SJSA1 (cell line): ENCODE data around the gene FBXO38. TPM values are rescaled to one million over a fixed set of nuclear protein-coding genes. Genes with fewer than 3 reads are reported as not detected.

Experiments used
- DNase-seq, 2 experiments: peaks; one replicate each; pipeline ENCODE4 v3.0.0-alpha.2; 2015 to 2020; ENCODE audit warnings: low spot score in 2 of 2, low read depth in 1 of 2
- H3K27ac ChIP-seq: fragments of 250-450 bp; sonication (Bioruptor Pico); 2 replicates; pipeline ENCODE4 v1.5.1; 2020; ENCODE audit warnings: mild to moderate bottlenecking, moderate library complexity
- H3K27me3 ChIP-seq: fragments of 250-450 bp; sonication (Bioruptor Pico); replicated peaks from 2 replicates; pipeline ENCODE4 v1.5.1; 2020; ENCODE audit warnings: mild to moderate bottlenecking, moderate library complexity
- H3K36me3 ChIP-seq: fragments of 250-450 bp; sonication (Bioruptor Pico); 2 replicates; pipeline ENCODE4 v1.5.1; 2020; ENCODE audit warnings: mild to moderate bottlenecking
- H3K4me1 ChIP-seq: fragments of 250-450 bp; sonication (Bioruptor Pico); replicated peaks from 2 replicates; pipeline ENCODE4 v1.6.1; 2021; ENCODE audit warnings: mild to moderate bottlenecking
- H3K4me3 ChIP-seq: fragments of 250-450 bp; sonication (Bioruptor Pico); 2 replicates; pipeline ENCODE4 v1.5.1; 2020; ENCODE audit warnings: mild to moderate bottlenecking
- H3K9me3 ChIP-seq: fragments of 250-450 bp; sonication (Bioruptor Pico); replicated peaks from 2 replicates; pipeline ENCODE4 v1.5.1; 2020; ENCODE audit warnings: mild to moderate bottlenecking
- total RNA-seq: library from RNA; depleted of rRNA; stranded (reverse); fragments of >200 nt; shearing (Covaris generic); gene quantifications from 2 replicates; pipeline ENCODE4 v1.2.3, GENCODE V29; 2014

Gene FBXO38
- total RNA-seq, 1 experiment from 2014 or later, result 58.4 TPM

DNA sequence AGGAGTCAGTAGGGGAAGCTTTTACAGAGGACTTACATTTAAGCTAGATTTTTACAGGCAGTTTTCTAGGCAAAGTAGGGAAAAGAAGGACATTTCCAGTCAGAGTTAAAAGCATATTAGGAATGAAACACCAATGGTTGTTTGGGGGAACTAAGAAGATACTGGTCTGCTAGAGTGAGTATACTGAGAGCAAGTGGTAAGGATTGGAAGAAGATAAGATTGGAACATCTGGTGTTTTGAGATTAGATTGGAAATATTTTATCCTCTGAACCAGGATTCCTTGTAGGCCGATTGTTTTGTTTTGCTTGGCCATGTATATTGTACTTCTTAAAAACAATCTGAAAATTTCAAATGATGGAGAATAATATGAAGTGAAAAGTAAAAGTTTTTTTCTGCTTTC is 7.7 kb downstream of the FBXO38 start:
- H3K4me1 ChIP-seq, result peaks cover 42% of the 10 kb centered on the region
- H3K9me3 ChIP-seq, result no peaks in the 10 kb centered on the region
- no peak for DNase-seq
- H3K27me3 ChIP-seq, result no peaks in the 10 kb centered on the region
- peaks cover 66% of the 10 kb centered on the region for H3K36me3 ChIP-seq
- H3K27ac ChIP-seq, result no peak overlapping the region
- no peak overlapping the region for H3K4me3 ChIP-seq

DNA sequence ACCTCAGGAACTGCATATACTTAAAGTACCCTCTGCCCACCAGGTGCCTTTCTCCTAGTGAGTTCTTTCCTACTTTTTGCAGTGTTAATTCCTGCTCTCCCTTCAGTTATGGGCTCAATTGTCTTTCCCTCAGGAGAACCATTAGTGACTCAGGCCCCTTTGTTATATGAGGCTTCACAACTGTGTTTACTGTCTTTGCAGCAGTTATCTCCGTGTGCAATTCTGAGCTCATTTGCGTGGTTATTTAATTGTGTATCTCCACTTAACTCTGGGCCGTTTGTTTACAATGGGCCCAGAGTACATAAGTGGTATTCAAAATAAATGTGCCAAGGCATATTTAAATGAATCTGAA is 9.6 kb downstream of the FBXO38 start:
- Histone ChIP-seq H3K4me3 (no peak overlapping the region), H3K36me3 (peaks cover 73% of the 10 kb centered on the region), H3K27ac (no peak overlapping the region), H3K9me3 (no peaks in the 10 kb centered on the region), H3K27me3 (no peaks in the 10 kb centered on the region), H3K4me1 (peaks cover 22% of the 10 kb centered on the region)
- peak in 1 of 2 experiments; percentile 53 for DNase-seq

DNA sequence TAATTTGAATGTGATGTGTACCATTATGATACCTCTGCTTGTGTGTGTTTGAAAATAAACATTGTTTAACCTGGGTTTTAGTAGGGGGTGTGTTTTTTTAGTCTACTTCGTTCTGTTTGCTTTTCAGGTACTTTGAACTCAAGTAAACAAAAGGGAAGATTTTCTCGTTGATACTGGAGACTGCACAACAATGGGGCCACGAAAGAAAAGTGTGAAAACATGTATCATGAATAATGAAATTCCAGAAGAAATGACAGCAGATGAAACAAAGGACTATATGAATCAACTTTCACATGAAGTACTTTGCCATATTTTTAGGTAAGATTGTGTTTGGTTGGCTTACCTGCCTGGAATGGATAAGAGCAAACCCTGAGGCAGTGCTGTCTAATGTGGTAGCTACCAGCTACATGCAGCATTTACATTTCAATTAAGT is 10.8 kb downstream of the FBXO38 start:
- Histone ChIP-seq H3K4me1 (peaks cover 18% of the 10 kb centered on the region), H3K4me3 (no peak overlapping the region), H3K9me3 (no peaks in the 10 kb centered on the region), H3K36me3 (peaks cover 72% of the 10 kb centered on the region), H3K27me3 (no peaks in the 10 kb centered on the region), H3K27ac (no peak overlapping the region)
- no peak for DNase-seq

DNA sequence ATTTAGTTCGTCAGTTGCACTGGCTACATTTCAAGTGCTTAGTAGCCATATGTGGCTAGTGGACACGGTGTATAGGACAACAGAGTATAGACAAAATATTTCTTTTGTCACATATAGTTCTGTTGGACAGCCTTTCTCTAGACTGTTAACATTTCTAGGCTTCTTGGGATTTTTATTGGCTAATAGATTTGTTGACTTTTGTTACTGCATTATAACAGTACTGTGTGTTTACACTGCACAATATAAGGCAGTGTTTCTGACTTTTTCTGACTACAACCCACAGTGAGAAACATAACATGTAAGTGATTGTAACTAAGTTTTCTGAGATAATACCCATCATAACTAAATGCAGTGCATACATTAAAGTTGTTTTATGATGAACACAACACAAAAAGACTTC is 11.3 kb downstream of the FBXO38 start:
- H3K4me3 ChIP-seq, result no peak overlapping the region
- H3K36me3 ChIP-seq, result peaks cover 75% of the 10 kb centered on the region
- no peak for DNase-seq
- peaks cover 18% of the 10 kb centered on the region for H3K4me1 ChIP-seq
- no peaks in the 10 kb centered on the region for H3K9me3 ChIP-seq
- no peaks in the 10 kb centered on the region for H3K27me3 ChIP-seq
- H3K27ac ChIP-seq, result no peak overlapping the region

DNA sequence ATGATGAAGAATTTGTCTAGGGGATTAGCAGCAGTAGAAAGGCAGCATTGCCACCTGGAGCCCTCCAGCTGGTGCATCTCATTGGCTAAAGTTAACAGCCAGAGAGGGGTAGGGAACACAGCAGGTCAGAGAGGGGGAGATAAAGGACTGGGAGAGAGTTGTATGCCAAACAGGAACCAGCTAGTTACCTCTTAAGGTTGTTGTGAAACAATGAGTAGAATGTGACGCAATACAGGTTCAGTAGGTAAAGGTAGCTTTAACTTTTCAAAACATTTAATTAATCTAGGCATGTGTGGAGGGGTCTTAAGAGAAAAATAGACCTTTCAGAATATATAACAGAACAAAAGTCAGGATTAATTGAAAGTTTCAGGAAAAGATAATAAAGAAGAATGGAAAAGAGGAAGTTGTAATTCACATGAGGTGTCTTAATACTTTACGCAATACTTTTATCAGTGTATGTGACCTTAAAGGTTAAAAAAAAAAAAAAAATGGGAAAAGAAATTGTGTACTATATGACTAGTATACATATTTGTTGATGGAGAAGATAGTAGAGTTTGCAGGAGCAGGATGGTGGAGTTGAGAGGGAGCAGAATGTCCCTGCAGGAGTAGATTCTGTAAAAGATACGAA is 14.3 kb downstream of the FBXO38 start:
- Histone ChIP-seq H3K4me3 (no peak overlapping the region), H3K36me3 (peaks cover 76% of the 10 kb centered on the region), H3K27ac (no peak overlapping the region), H3K27me3 (no peaks in the 10 kb centered on the region), H3K9me3 (no peaks in the 10 kb centered on the region), H3K4me1 (peaks cover 27% of the 10 kb centered on the region)
- DNase-seq, result no peak

DNA sequence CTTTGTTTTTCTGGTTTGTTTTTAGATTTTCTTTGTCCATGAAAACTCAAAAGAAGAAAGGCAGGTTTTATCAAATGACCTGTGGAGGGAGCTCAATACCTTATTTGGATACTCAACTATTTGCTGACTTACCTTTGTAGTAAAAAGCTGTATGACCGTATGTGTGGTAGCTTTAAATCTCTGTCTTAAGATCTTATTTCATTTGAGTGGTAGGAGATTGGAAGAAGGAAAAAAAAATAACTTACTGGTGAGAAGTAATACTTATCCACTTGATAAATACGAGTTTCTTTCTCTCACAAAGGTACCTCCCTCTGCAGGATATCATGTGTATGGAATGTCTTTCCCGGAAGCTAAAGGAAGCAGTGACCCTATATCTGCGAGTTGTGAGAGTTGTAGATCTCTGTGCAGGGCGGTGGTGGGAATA is 15.0 kb downstream of the FBXO38 start:
- Histone ChIP-seq H3K36me3 (peaks cover 80% of the 10 kb centered on the region), H3K4me3 (no peak overlapping the region), H3K27me3 (no peaks in the 10 kb centered on the region), H3K27ac (no peak overlapping the region), H3K4me1 (peaks cover 21% of the 10 kb centered on the region), H3K9me3 (no peaks in the 10 kb centered on the region)
- DNase-seq, result no peak

DNA sequence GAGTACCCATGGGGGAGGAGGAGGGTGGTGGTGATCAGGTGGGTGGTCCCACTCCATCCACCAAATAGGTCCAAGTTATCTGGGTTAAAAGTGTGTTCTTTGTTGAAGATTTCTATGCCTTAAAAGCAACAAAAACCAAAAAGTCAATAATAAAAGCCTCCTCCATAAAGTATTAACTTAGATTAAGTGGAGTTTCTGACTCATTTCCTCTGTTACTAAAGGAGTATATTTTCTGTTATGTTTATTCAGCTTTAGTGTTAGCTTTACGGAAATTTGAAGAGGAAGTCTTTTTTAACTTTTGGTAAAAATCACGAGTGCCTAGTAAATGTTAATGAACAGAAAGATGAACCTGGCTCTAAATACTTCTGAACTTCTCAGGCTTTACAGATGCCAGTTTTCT is 17.8 kb downstream of the FBXO38 start:
- Histone ChIP-seq H3K4me3 (no peak overlapping the region), H3K36me3 (peaks cover 78% of the 10 kb centered on the region), H3K27ac (peak overlapping the region; percentile 17), H3K27me3 (no peaks in the 10 kb centered on the region), H3K9me3 (no peaks in the 10 kb centered on the region), H3K4me1 (peaks cover 19% of the 10 kb centered on the region)
- DNase-seq, result no peak

DNA sequence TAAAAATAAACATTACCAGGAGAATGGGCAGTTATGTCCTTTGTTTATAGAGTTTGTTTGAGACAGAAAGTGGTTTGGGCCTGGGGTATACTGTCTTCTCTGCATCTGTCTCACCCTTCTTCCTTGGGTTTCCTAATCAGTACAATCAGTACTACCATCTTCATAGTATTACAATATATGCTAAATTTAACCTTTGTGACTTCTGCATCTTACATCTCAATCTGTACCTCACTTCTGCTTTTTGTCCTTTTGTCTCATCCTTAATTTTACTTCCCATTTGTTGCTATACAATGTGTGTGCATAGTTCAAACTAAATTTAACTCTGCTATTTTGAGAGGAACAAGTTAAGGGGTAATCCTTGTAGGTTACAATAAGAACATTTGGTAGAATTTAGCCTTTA is 19.6 kb downstream of the FBXO38 start:
- Histone ChIP-seq H3K4me3 (no peak overlapping the region), H3K27ac (no peak overlapping the region), H3K4me1 (peaks cover 19% of the 10 kb centered on the region), H3K27me3 (no peaks in the 10 kb centered on the region), H3K36me3 (peaks cover 79% of the 10 kb centered on the region), H3K9me3 (no peaks in the 10 kb centered on the region)
- no peak for DNase-seq

DNA sequence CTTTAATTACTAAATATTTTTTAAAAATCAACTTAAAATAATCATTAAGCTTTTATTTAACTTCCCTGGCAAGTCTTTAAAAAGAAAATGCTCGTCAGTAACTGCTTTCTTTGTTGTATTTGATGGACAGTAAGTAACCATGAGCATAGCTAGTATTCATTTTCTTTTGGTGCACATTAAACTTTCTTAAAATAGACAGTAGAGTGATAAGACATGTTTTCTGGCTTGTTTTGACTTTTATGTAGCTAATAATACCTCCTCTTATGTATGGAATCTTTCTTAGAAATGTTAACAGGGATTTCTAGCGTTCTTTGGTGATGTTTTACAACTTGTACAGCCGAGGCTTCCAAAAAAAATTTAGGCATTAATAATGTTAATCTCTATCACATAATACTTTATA is 22.6 kb downstream of the FBXO38 start:
- Histone ChIP-seq H3K4me3 (no peak overlapping the region), H3K9me3 (no peaks in the 10 kb centered on the region), H3K36me3 (peaks cover 86% of the 10 kb centered on the region), H3K27me3 (no peaks in the 10 kb centered on the region), H3K4me1 (peaks cover 9% of the 10 kb centered on the region), H3K27ac (no peak overlapping the region)
- DNase-seq, result no peak

DNA sequence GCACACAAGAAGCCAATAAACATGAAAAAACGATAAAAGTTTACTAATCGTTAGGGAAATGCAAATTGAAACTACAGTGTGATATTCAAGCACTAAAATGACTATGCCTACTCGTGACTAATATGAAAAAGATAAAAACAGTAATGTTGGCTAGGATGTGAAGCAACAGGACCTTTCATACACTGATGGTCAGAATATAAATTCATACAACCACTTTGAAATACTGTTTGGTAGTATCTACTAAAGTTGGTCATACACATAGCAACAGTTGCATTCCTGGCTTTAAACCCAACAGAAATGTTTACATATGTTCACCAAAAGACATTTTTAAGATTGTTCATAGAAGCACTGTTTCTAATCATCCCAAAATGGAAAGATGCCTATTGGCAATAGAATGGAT is 24.3 kb downstream of the FBXO38 start:
- no peaks in the 10 kb centered on the region for H3K9me3 ChIP-seq
- no peak for DNase-seq
- no peaks in the 10 kb centered on the region for H3K27me3 ChIP-seq
- H3K4me3 ChIP-seq, result no peak overlapping the region
- no peaks in the 10 kb centered on the region for H3K4me1 ChIP-seq
- no peak overlapping the region for H3K27ac ChIP-seq
- H3K36me3 ChIP-seq, result peaks cover 88% of the 10 kb centered on the region

DNA sequence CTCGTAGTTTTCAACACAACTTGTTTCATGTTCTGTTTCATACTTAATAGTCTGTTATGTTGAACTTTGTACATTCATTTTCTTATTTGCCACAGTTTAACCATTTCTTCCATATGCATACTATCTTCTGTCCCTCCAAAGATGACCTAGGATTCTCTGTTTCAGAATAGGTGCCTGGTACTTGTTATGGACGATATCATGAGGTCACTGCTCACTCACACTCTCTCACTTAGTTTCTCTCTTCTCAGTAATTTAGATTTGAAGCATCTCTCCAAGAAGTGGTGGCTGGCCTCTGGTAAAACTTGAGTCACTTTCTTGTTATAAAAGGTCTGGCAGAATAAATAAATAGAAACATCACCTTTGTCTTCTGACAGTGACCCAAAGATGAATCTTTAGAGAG is 28.4 kb downstream of the FBXO38 start:
- Histone ChIP-seq H3K9me3 (no peaks in the 10 kb centered on the region), H3K4me3 (no peak overlapping the region), H3K27me3 (no peaks in the 10 kb centered on the region), H3K4me1 (no peaks in the 10 kb centered on the region; the same call in 1 of the 2 replicates), H3K27ac (no peak overlapping the region), H3K36me3 (peaks cover 90% of the 10 kb centered on the region)
- no peak for DNase-seq

DNA sequence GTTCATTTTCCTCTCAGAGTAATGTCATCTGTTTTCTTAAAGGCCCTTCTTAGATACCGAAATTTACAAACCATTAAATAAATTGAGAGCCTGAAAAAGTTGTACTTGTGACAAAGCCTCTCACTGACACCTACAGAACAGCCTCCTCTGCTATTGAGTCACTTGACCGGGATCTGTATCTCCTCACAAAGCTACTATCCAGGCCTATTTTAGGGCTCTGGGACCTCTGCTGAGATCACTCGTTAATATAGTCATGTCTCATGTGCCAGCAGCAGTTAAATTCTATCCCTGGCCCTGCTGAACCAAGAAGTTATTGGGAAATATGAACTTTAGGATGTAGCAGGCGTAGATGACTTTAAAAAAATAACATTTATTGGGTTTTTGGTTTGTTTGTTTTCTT is 31.1 kb downstream of the FBXO38 start:
- Histone ChIP-seq H3K36me3 (peaks cover 94% of the 10 kb centered on the region), H3K4me1 (no peaks in the 10 kb centered on the region; the same call in 1 of the 2 replicates), H3K27ac (no peak overlapping the region), H3K4me3 (no peak overlapping the region), H3K27me3 (no peaks in the 10 kb centered on the region), H3K9me3 (no peaks in the 10 kb centered on the region)
- DNase-seq, result no peak

DNA sequence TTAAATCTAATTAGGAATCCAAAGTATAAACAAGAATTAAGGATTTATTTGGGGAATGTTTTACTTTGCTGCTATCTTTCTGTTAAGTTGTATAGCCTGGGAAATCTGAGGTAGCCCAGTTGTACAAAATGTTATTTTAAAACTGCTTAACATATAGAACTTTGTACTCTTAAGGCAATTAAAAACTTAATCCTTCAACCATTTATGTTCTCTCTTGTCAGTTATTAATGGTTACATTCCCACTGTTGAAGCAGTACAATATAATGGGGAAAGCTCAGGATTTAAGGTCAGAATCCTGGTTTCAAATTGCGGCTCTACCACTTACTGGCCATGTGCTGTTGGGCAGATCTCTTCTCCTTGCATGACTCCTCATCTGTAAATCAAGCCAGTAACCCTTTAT is 32.7 kb downstream of the FBXO38 start:
- Histone ChIP-seq H3K9me3 (no peaks in the 10 kb centered on the region), H3K27ac (peak overlapping the region; percentile 18), H3K36me3 (peaks cover 89% of the 10 kb centered on the region), H3K4me3 (no peak overlapping the region), H3K27me3 (no peaks in the 10 kb centered on the region), H3K4me1 (no peaks in the 10 kb centered on the region; the same call in 1 of the 2 replicates)
- no peak for DNase-seq

DNA sequence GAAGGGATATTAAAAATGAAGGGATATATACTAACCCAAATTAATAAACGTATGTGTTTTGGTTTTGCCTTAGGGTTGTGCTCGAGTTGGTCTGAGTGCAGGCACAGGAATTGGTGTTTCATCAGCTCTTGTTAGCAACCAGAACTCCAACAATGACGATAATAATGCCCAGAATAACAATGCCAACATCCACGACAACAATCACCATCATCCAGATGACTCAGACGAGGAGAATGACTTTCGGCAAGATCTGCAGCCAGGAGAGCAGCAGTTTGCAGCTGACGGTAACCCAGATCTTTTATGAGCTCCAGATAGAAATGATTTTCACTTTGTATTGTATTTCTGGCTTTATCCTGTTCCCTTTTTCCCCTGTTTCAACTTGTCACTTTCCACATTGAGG is 33.2 kb downstream of the FBXO38 start:
- H3K4me3 ChIP-seq, result no peak overlapping the region
- H3K27me3 ChIP-seq, result no peaks in the 10 kb centered on the region
- peak; percentile 35 to 47 for DNase-seq
- no peaks in the 10 kb centered on the region for H3K9me3 ChIP-seq
- peak overlapping the region; percentile 29 for H3K27ac ChIP-seq
- H3K36me3 ChIP-seq, result peaks cover 89% of the 10 kb centered on the region
- no peaks in the 10 kb centered on the region; the same call in 1 of the 2 replicates for H3K4me1 ChIP-seq

DNA sequence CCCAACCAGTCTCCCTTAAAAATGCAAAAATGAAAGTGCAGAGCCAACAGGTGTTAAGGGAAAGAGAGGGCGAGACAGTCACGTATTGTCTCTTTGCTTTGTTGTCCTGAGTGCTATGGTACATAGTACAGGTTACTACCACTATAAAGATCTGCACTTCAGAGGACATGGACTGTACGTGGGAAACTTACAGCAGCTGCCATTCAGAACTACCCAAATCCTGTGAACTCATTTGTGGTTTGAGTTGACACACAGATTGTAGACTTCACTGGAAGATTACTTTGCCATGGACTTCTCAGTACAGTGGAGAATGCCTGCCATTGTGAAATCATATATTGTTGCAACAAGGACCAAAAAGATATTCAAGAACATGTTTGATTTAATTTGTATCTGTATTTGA is 34.8 kb downstream of the FBXO38 start:
- Histone ChIP-seq H3K9me3 (no peaks in the 10 kb centered on the region), H3K4me1 (no peaks in the 10 kb centered on the region; the same call in 1 of the 2 replicates), H3K27ac (no peak overlapping the region), H3K27me3 (no peaks in the 10 kb centered on the region), H3K4me3 (no peak overlapping the region), H3K36me3 (peaks cover 90% of the 10 kb centered on the region)
- no peak for DNase-seq
